HFFc6 (cell line): ENCODE results near the gene THSD7B. TPM values are rescaled to one million over a fixed set of nuclear protein-coding genes. Genes with fewer than 3 reads are reported as not detected.
"Not testable (repeated sequence)": the region's sequence is repeated elsewhere in the genome, so short reads cannot be mapped to it uniquely, and the experiment has no call there.

Experiments
- DNase-seq: peaks from one replicate; pipeline ENCODE4 v3.0.0-alpha.2; 2018
- H3K27ac Mint-ChIP-seq: 2 replicates; pipeline ENCODE4 v1.8.0; 2020; ENCODE audit warnings: mild to moderate bottlenecking, mixed read lengths
- H3K27me3 Mint-ChIP-seq: 2 replicates; pipeline ENCODE4 v1.8.0; 2021; ENCODE audit warnings: mild to moderate bottlenecking, moderate library complexity, mixed read lengths; ENCODE audit not compliant: insufficient read depth
- H3K36me3 Mint-ChIP-seq: 2 replicates; pipeline ENCODE4 v1.8.0; 2021; ENCODE audit warnings: low read depth, mixed read lengths
- H3K4me1 Mint-ChIP-seq: 2 replicates; pipeline ENCODE4 v1.8.0; 2020; ENCODE audit warnings: low read depth, mixed read lengths
- H3K4me3 Mint-ChIP-seq: 2 replicates; pipeline ENCODE4 v1.8.0; 2020; ENCODE audit warnings: mild to moderate bottlenecking, moderate library complexity, mixed read lengths
- H3K9me3 Mint-ChIP-seq: 2 replicates; pipeline ENCODE4 v1.8.0; 2020; ENCODE audit warnings: mild to moderate bottlenecking, mixed read lengths
- CTCF ChIP-seq: fragments of 200-600 bp; sonication (generic); IDR thresholded peaks from 2 replicates; pipeline ENCODE4 v1.5.0; 2021; ENCODE audit warnings: antibody characterized with exemption, mild to moderate bottlenecking
- total RNA-seq, 6 experiments: library from RNA; stranded (reverse); fragmentation: NEBNext Ultra II Directional; extraction: Animal tissue kit (Norgen Biotek cat#: 25700); gene quantifications; 2 replicates in 1 of 6; 3 replicates in 5 of 6; pipeline ENCODE4 v1.2.3, GENCODE V29; 2021

The THSD7B gene
- total RNA-seq, 6 experiments from 2014 or later = 0.10 to 0.25 (median 0.22) TPM; not detected in 2

DNA sequence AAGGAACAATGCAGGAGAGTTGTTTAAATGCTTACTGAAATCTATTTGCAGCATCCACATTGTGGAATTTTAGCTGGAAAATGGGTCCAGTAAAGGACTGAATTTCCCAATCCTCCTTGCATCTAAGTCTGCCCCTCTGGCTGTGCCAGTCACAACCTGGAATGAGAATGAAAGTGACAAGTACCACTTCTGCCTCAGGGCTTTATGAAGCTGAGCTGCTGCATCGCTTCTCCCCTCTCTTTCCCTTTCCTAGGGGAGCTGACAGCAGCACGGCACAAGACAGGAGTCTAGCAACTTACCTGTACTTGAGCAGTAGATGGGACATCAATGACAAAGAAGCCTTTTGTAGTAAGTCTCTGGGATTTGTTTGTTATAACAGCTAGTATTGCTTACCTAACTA lies 27.3 kb upstream of the THSD7B start:
- no peak for TF ChIP-seq CTCF
- H3K27ac Mint-ChIP-seq = no peak overlapping the region
- H3K4me1 Mint-ChIP-seq = no peaks in the 10 kb centered on the region
- H3K9me3 Mint-ChIP-seq = peaks cover 13% of the 10 kb centered on the region
- no peaks in the 10 kb centered on the region for H3K27me3 Mint-ChIP-seq
- H3K36me3 Mint-ChIP-seq = no peaks in the 10 kb centered on the region
- no peak overlapping the region for H3K4me3 Mint-ChIP-seq
- no peak for DNase-seq

DNA sequence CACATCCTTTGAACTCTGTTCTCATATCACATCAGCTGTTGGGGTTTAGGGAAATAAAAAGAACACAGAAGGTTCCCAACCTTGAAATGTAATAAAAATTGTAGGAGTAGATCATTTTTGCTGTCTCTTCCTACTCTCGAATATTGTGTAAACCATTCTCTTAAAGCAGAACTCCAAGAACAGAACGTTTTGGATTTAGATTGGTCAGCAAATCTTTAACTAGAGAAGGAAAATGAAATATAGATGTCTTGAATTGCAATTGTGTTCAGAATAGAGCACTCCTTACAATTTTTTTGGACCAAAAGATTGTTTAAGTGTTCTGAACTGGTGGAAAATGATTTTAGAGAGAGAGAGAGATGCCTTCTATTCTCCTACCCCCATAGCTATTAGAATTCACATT lies 23.9 kb upstream of the THSD7B start:
- no peaks in the 10 kb centered on the region for H3K27me3 Mint-ChIP-seq
- H3K4me3 Mint-ChIP-seq = no peak overlapping the region

DNA sequence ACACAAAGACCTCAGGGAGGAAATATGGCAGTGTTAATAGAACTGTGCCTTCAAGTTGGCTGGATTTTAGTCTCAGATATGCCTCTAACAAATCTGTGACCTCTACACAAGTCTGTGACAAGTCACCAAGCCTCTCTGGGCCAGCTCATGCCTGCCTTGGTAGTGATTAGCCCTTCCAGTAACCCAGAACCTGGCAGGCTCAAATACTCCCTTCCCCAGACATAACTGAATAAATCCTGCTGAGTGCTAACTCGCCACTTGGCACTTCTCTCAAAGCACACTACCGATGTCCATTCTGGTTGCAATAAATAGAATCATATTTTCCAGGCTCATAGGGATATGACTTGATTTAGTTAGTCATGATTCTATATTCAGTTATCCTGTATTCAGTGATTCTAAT lies 15.3 kb upstream of the THSD7B start:
- Mint-ChIP-seq H3K27me3 (no peaks in the 10 kb centered on the region), H3K27ac (no peak overlapping the region), H3K9me3 (peaks cover 36% of the 10 kb centered on the region), H3K36me3 (peaks cover 4% of the 10 kb centered on the region; the same call in 1 of the 2 replicates), H3K4me1 (no peaks in the 10 kb centered on the region), H3K4me3 (no peak overlapping the region)
- TF ChIP-seq CTCF = no peak
- no peak for DNase-seq

More for the DNA sequence above, 23.9 kb upstream of the THSD7B start:
- Mint-ChIP-seq H3K36me3 (no peaks in the 10 kb centered on the region), H3K9me3 (peaks cover 18% of the 10 kb centered on the region), H3K27ac (no peak overlapping the region), H3K4me1 (no peaks in the 10 kb centered on the region)
- TF ChIP-seq CTCF = no peak
- DNase-seq = no peak

- Mint-ChIP-seq H3K36me3 (peaks cover 4% of the 10 kb centered on the region; the same call in 1 of the 2 replicates), H3K4me3 (no peak overlapping the region), H3K27me3 (no peaks in the 10 kb centered on the region), H3K9me3 (peaks cover 48% of the 10 kb centered on the region), H3K27ac (no peak overlapping the region), H3K4me1 (no peaks in the 10 kb centered on the region)
- no peak for TF ChIP-seq CTCF
- DNase-seq = no peak
Observed at GRCh38 chr2:136751406-136751805, 13.9 kb upstream of the THSD7B start.

DNA sequence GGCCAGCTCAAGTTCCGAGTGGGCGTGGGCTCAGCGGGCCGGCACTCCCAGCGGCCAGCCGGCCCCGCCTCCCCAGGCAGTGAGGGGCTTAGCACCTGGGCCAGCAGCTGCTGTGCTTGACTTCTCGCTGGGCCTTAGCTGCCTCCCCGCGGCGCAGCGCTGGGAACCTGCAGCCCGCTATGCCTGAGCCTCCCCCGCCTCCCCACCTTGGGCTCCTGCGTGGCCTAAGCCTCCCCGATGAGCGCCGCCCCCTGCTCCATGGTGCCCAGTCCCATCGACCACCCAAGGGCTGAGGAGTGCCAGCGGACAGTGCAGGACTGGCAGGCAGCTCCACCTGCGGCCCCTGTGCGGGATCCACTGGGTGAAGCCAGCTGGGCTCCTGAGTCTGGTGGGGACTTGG lies 6.8 kb upstream of the THSD7B start:
- not testable (repeated sequence) for H3K36me3 Mint-ChIP-seq, H3K4me1 Mint-ChIP-seq, H3K27me3 Mint-ChIP-seq, H3K27ac Mint-ChIP-seq, H3K4me3 Mint-ChIP-seq, DNase-seq
- peaks cover 48% of the 10 kb centered on the region for H3K9me3 Mint-ChIP-seq

GRCh38 chr2:136764452-136765255 lies 691 bp upstream of the THSD7B start:
- Mint-ChIP-seq H3K27me3 (peaks cover 4% of the 10 kb centered on the region), H3K27ac (no peak overlapping the region), H3K4me3 (no peak overlapping the region), H3K9me3 (peaks cover 10% of the 10 kb centered on the region), H3K36me3 (no peaks in the 10 kb centered on the region), H3K4me1 (no peaks in the 10 kb centered on the region)
- TF ChIP-seq CTCF = no peak
- DNase-seq = no peak
